ENCODE results near the gene SNTG2.
"Not testable (repeated sequence)": the region's sequence is repeated elsewhere in the genome, so short reads cannot be mapped to it uniquely, and the experiment has no call there.

SNTG2 gene

GRCh38 chr2:1053786-1054185, 103.1 kb downstream of the SNTG2 start:
- no peak for DNase-seq (ENCODE audit: low read depth)

GRCh38 chr2:1054399-1054798, 103.8 kb downstream of the SNTG2 start:
- no peak for DNase-seq (ENCODE audit: low read depth)

- no peak for DNase-seq (ENCODE audit: low read depth)
Observed at GRCh38 chr2:1055014-1055595, 104.5 kb downstream of the SNTG2 start.

GRCh38 chr2:1060372-1060771, 109.7 kb downstream of the SNTG2 start:
- no peak for DNase-seq (ENCODE audit: low read depth)

- DNase-seq (ENCODE audit: low read depth) = no peak
Observed at GRCh38 chr2:1060987-1061386, 110.3 kb downstream of the SNTG2 start.

- DNase-seq (ENCODE audit: low read depth) = no peak
Observed at GRCh38 chr2:1068241-1068640, 117.6 kb downstream of the SNTG2 start.

- DNase-seq (ENCODE audit: low read depth) = no peak
Observed at GRCh38 chr2:1068822-1069221, 118.2 kb downstream of the SNTG2 start.

- DNase-seq (ENCODE audit: low read depth) = no peak
Observed at GRCh38 chr2:1069847-1070246, 119.2 kb downstream of the SNTG2 start.

- no peak for DNase-seq (ENCODE audit: low read depth)
Observed at GRCh38 chr2:1070601-1071000, 120.0 kb downstream of the SNTG2 start.

GRCh38 chr2:1071650-1072049, 121.0 kb downstream of the SNTG2 start:
- no peak for DNase-seq (ENCODE audit: low read depth)

GRCh38 chr2:1072250-1072649, 121.6 kb downstream of the SNTG2 start:
- no peak for DNase-seq (ENCODE audit: low read depth)

- no peak for DNase-seq (ENCODE audit: low read depth)
Observed at GRCh38 chr2:1077911-1078310, 127.3 kb downstream of the SNTG2 start.

GRCh38 chr2:1078326-1078725, 127.7 kb downstream of the SNTG2 start:
- no peak for DNase-seq (ENCODE audit: low read depth)

- no peak for DNase-seq (ENCODE audit: low read depth)
Observed at GRCh38 chr2:1079873-1080799, 129.5 kb downstream of the SNTG2 start.

- no peak for DNase-seq (ENCODE audit: low read depth)
Observed at GRCh38 chr2:1081451-1082225, 131.0 kb downstream of the SNTG2 start.

- no peak for DNase-seq (ENCODE audit: low read depth)
Observed at GRCh38 chr2:1082456-1083205, 132.0 kb downstream of the SNTG2 start.

GRCh38 chr2:1088192-1088860, 137.7 kb downstream of the SNTG2 start:
- DNase-seq (ENCODE audit: low read depth) = no peak

- no peak for DNase-seq (ENCODE audit: low read depth)
Observed at GRCh38 chr2:1088940-1089339, 138.3 kb downstream of the SNTG2 start.

GRCh38 chr2:1091895-1092585, 141.4 kb downstream of the SNTG2 start:
- no peak for DNase-seq (ENCODE audit: low read depth)

GRCh38 chr2:1093668-1094067, 143.0 kb downstream of the SNTG2 start:
- not testable (repeated sequence) for DNase-seq (ENCODE audit: low read depth)

GRCh38 chr2:1097101-1097500, 146.5 kb downstream of the SNTG2 start:
- DNase-seq (ENCODE audit: low read depth) = no peak

Data from stimulated activated CD8-positive, alpha-beta memory T cell treated with anti-CD3 and anti-CD28 coated beads, Interleukin-15, amount 100 ng/mL, for 24 hours (primary cell).